A549 (cell line): ENCODE results near the gene MTHFS. TPM values are rescaled to one million over a fixed set of nuclear protein-coding genes. Genes with fewer than 3 reads are reported as not detected.
A peak's percentile ranks its signal among the peaks of the same experiment; 100 is the strongest.

Source experiments
- ATAC-seq, 2 experiments: fragments of 200-7000 bp in 1 of 2; fragments of >200 bp in 1 of 2; cut with Nextera tagmentation in 1 of 2; cut with Tn5 transposase in 1 of 2; 3 replicates each; pipeline versions ENCODE4 v1.8.0 to v1.9.1; 2018 to 2020; ENCODE audit warnings: mild to moderate bottlenecking in 1 of 2, moderate library complexity in 1 of 2
- CTCF ChIA-PET: fragments of 300-600 bp; sonication (Branson Sonifier 250); formaldehyde crosslinking; extraction: SDS; loops from one replicate; lab custom pipeline; 2021; ENCODE audit warnings: antibody characterized with exemption, inconsistent platforms; lab: Yijun Ruan, JAX
- POLR2A ChIA-PET: fragments of 350-600 bp; formaldehyde crosslinking; extraction: SDS; loops from one replicate; lab custom pipeline; 2021; ENCODE audit warnings: antibody characterized with exemption, inconsistent platforms; lab: Yijun Ruan, JAX
- DNase-seq, 2 experiments: peaks; one replicate each; pipeline versions ENCODE4 v3.0.0 to v3.0.0-alpha.2; 2011 to 2016; ENCODE audit warnings: low read depth in 1 of 2, low spot score in 1 of 2
- FAIRE-seq: peaks from 2 replicates; lab custom pipeline; 2011; peaks lifted over from hg19 to GRCh38; lab: Jason Lieb, UNC
- H3K27ac ChIP-seq, 2 experiments: fragments of >200 bp; sonication (Bioruptor Twin); formaldehyde crosslinking; 3 replicates each; pipeline ENCODE4 v1.5.1; 2016 to 2017
- H3K4me1 ChIP-seq: fragments of >200 bp; sonication (Bioruptor Twin); formaldehyde crosslinking; 3 replicates; pipeline ENCODE4 v1.6.1; 2016
- H3K4me2 ChIP-seq: fragments of >200 bp; sonication (Bioruptor Twin); formaldehyde crosslinking; 3 replicates; pipeline ENCODE4 v1.6.1; 2016
- H3K4me3 ChIP-seq: fragments of >200 bp; sonication (Bioruptor Twin); formaldehyde crosslinking; 3 replicates; pipeline ENCODE4 v1.5.1; 2016
- H3K9me3 ChIP-seq: fragments of >200 bp; sonication (Bioruptor Twin); formaldehyde crosslinking; 3 replicates; pipeline ENCODE4 v1.6.1; 2016
- CHD4 ChIP-seq: fragments of 200-600 bp; sonication (generic); IDR thresholded peaks from 2 replicates; pipeline ENCODE4 v1.6.1; 2016; ENCODE audit warnings: antibody characterized with exemption, mild to moderate bottlenecking, borderline replicate concordance
- EHMT2 ChIP-seq: fragments of 200-600 bp; sonication (generic); IDR thresholded peaks from 2 replicates; pipeline ENCODE4 v1.6.1; 2016; ENCODE audit warnings: antibody characterized with exemption, low read depth, mild to moderate bottlenecking, moderate library complexity
- FOSB ChIP-seq: fragments of 250-450 bp; sonication (Bioruptor Pico); IDR thresholded peaks from 2 replicates; pipeline ENCODE4 v1.5.0; 2020; ENCODE audit warnings: mild to moderate bottlenecking, moderate library complexity
- FOXS1 ChIP-seq: fragments of 250-450 bp; sonication (Bioruptor Pico); IDR thresholded peaks from 2 replicates; pipeline ENCODE4 v1.5.0; 2020; ENCODE audit warnings: mild to moderate bottlenecking, moderate library complexity
- GATA3 ChIP-seq: IDR thresholded peaks from 2 replicates; pipeline ENCODE4 v1.6.1; 2012; ENCODE audit warnings: borderline replicate concordance
- HEYL ChIP-seq: fragments of 250-450 bp; sonication (Bioruptor Pico); IDR thresholded peaks from 2 replicates; pipeline ENCODE4 v1.8.0; 2021; ENCODE audit warnings: mild to moderate bottlenecking, moderate library complexity
- HMGXB4 ChIP-seq: fragments of 250-450 bp; sonication (Bioruptor Pico); IDR thresholded peaks from 2 replicates; pipeline ENCODE4 v1.5.0; 2021; ENCODE audit warnings: mild to moderate bottlenecking, moderate library complexity, borderline replicate concordance
- HOXA7 ChIP-seq: fragments of 250-450 bp; sonication (Bioruptor Pico); IDR thresholded peaks from 2 replicates; pipeline ENCODE4 v1.5.0; 2020; ENCODE audit warnings: mild to moderate bottlenecking, moderate library complexity
- MAX ChIP-seq: IDR thresholded peaks from 2 replicates; pipeline ENCODE4 v1.6.1; 2012
- RARB ChIP-seq: fragments of 250-450 bp; sonication (Bioruptor Pico); IDR thresholded peaks from 2 replicates; pipeline ENCODE4 v1.8.0; 2021; ENCODE audit warnings: mild to moderate bottlenecking, moderate library complexity
- RCOR1 ChIP-seq: fragments of 150-350 bp; IDR thresholded peaks from 2 replicates; pipeline ENCODE4 v1.6.1; 2014; ENCODE audit warnings: antibody characterized with exemption, low read length, low read depth
- REST ChIP-seq: fragments of 200-600 bp; sonication (generic); IDR thresholded peaks from 2 replicates; pipeline ENCODE4 v1.6.1; 2016; ENCODE audit warnings: antibody characterized with exemption, mild to moderate bottlenecking, moderate library complexity
- RNF2 ChIP-seq: fragments of 200-600 bp; sonication (generic); IDR thresholded peaks from 2 replicates; pipeline ENCODE4 v1.6.1; 2016; ENCODE audit warnings: low read depth, mild to moderate bottlenecking, antibody characterized with exemption, moderate library complexity, borderline replicate concordance
- SREBF2 ChIP-seq: fragments of 450-650 bp; IDR thresholded peaks from 2 replicates; pipeline ENCODE4 v1.6.1; 2014; ENCODE audit warnings: mild to moderate bottlenecking, moderate library complexity
- USF2 ChIP-seq: fragments of 450-650 bp; IDR thresholded peaks from 2 replicates; pipeline ENCODE4 v1.6.1; 2014; ENCODE audit warnings: antibody characterized with exemption
- ZFP36 ChIP-seq: fragments of 450-650 bp; IDR thresholded peaks from 2 replicates; pipeline ENCODE4 v1.6.1; 2014; ENCODE audit warnings: borderline replicate concordance; ENCODE audit not compliant: partially characterized antibody
- ZSCAN20 ChIP-seq: fragments of 250-450 bp; sonication (Bioruptor Pico); IDR thresholded peaks from 2 replicates; pipeline ENCODE4 v1.8.0; 2022; ENCODE audit warnings: mild to moderate bottlenecking, moderate library complexity
- WGBS: methylation state at CpG from one replicate; pipeline ENCODE4 v1.1.6; 2017; ENCODE audit errors: missing lambda C conversion rate; 5-methylcytosine and 5-hydroxymethylcytosine counted together
- polyA plus RNA-seq, 4 experiments: library from polyadenylated mRNA; depleted of rRNA in 3 of 4; stranded (reverse); fragments of >200 nt; fragmentation: RNase III in 1 of 4; extraction: RNeasy Plus Mini Kit Qiagen cat#74134 plus additional on column Dnase treatment in 1 of 4; gene quantifications; 2 replicates in 3 of 4; 3 replicates in 1 of 4; pipeline ENCODE4 v1.2.3, GENCODE V29; 2011 to 2017
- TF ChIP-seq, protein P1 (sequence below): fragments of >200 bp; sonication (Bioruptor Twin); formaldehyde crosslinking; IDR thresholded peaks from 3 replicates; pipeline ENCODE4 v1.6.1; 2016
- TF ChIP-seq, protein P2 (sequence below): IDR thresholded peaks from 2 replicates; pipeline ENCODE4 v1.6.1; 2012
- TF ChIP-seq, protein P3 (sequence below): fragments of 250-450 bp; sonication (Bioruptor Pico); IDR thresholded peaks from 2 replicates; pipeline ENCODE4 v1.5.0; 2020; ENCODE audit warnings: low read depth, mild to moderate bottlenecking, moderate library complexity

MTHFS gene
- polyA plus RNA-seq, 2 of the 4 experiments (the other 2 are of a cell fraction) = 102 to 158 TPM

DNA sequence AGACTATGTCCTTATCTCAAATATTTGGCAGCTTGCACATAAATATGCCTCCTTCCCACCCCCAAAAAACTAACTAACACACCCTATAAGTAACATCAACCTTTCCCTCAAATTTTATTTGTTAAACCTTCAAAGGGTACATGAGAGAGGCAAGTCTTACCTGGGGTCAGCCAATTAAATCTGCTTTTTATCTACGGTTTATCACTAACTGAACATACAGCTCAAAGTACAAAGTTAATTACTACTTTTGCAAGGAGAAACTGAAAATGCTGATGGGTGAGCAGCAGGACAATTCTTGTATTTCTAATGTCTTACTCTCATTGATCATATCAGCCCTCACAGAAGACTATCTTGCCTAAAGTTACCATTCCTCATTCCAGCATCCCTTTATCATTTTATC lies 34.6 kb downstream of the MTHFS start:
- FAIRE-seq = no peak
- 91% methylated on average over 1 of the region's 1 CpG for WGBS
- no peaks in the 10 kb centered on the region for H3K9me3 ChIP-seq
- no peak overlapping the region for H3K4me2 ChIP-seq
- ChIA-PET POLR2A (no interaction called here), CTCF (interaction anchor here (1.8 to 10.4 kb wide), 3 partner anchors 9 to 481 kb away, joined by 3 to 80 read pairs (median 16); no protein-coding TSS in a partner anchor)
- TF ChIP-seq CHD4 (no peak), MAX (no peak)
- TF ChIP-seq, protein P1, sequence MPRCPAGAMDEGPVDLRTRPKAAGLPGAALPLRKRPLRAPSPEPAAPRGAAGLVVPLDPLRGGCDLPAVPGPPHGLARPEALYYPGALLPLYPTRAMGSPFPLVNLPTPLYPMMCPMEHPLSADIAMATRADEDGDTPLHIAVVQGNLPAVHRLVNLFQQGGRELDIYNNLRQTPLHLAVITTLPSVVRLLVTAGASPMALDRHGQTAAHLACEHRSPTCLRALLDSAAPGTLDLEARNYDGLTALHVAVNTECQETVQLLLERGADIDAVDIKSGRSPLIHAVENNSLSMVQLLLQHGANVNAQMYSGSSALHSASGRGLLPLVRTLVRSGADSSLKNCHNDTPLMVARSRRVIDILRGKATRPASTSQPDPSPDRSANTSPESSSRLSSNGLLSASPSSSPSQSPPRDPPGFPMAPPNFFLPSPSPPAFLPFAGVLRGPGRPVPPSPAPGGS = no peak
- no peak for DNase-seq
- no peak overlapping the region for H3K27ac ChIP-seq
- no peaks in the 10 kb centered on the region for H3K4me1 ChIP-seq
- no peak overlapping the region for H3K4me3 ChIP-seq
- no peak for ATAC-seq

DNA sequence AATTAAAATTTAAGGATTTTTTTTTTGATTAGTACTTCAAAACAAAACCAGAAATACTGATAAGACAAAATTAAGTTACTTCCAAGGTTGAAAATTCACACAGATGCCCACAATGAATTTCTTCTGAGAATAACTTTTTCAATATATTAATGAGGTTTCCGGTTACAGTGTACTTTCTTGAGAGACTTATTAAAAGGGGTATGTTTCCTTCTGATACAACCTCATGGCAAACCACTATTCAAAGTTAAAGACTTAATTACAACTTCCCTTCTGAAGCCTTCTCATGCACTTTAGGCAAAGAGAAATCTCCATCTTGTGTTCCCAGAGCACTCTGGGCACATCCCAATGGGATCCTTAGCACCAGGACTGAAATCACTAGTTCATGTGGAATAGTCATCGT lies 36.2 kb downstream of the MTHFS start:
- Histone ChIP-seq H3K27ac (no peak overlapping the region), H3K4me1 (no peaks in the 10 kb centered on the region)
- POLR2A ChIA-PET = no interaction called here
- no peak for DNase-seq
- peak; percentile 36 for FAIRE-seq
- TF ChIP-seq RARB (CRISPR knock-in tag) = no peak
- TF ChIP-seq, protein P2, sequence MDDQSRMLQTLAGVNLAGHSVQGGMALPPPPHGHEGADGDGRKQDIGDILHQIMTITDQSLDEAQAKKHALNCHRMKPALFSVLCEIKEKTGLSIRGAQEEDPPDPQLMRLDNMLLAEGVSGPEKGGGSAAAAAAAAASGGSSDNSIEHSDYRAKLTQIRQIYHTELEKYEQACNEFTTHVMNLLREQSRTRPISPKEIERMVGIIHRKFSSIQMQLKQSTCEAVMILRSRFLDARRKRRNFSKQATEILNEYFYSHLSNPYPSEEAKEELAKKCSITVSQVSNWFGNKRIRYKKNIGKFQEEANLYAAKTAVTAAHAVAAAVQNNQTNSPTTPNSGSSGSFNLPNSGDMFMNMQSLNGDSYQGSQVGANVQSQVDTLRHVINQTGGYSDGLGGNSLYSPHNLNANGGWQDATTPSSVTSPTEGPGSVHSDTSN = no peak
- no peak for TF ChIP-seq RNF2
- TF ChIP-seq REST = no peak
- TF ChIP-seq SREBF2 = no peak
- no peak for TF ChIP-seq HEYL (CRISPR knock-in tag)
- TF ChIP-seq ZSCAN20 (CRISPR knock-in tag) = no peak
- TF ChIP-seq GATA3 = no peak
- TF ChIP-seq USF2 = no peak
- TF ChIP-seq, protein P1 = no peak
- TF ChIP-seq FOSB = no peak
- TF ChIP-seq, protein P3, sequence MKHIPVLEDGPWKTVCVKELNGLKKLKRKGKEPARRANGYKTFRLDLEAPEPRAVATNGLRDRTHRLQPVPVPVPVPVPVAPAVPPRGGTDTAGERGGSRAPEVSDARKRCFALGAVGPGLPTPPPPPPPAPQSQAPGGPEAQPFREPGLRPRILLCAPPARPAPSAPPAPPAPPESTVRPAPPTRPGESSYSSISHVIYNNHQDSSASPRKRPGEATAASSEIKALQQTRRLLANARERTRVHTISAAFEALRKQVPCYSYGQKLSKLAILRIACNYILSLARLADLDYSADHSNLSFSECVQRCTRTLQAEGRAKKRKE (CRISPR knock-in tag) = no peak
- no peak for TF ChIP-seq FOXS1 (CRISPR knock-in tag)
- TF ChIP-seq RCOR1 = no peak
- no peak for TF ChIP-seq ZFP36
- TF ChIP-seq HOXA7 (CRISPR knock-in tag) = no peak
- TF ChIP-seq EHMT2 = no peak
- TF ChIP-seq HMGXB4 (CRISPR knock-in tag) = no peak
- TF ChIP-seq, all 56 proteins: peak for 0
- H3K4me2 ChIP-seq = no peak overlapping the region
- no peak for ATAC-seq
- CTCF ChIA-PET = interaction anchor here (0.7 to 4.5 kb wide), 3 partner anchors 11 to 482 kb away, joined by 3 to 16 read pairs (median 4); no protein-coding TSS in a partner anchor
- no peaks in the 10 kb centered on the region for H3K9me3 ChIP-seq
- 95% methylated on average over 2 of the region's 2 CpGs for WGBS
- no peak overlapping the region for H3K4me3 ChIP-seq
